NB4 (cell line): Measurements from ENCODE around the gene ZBTB7B.

Experiments
- TF ChIP-seq, protein P1 (sequence below): IDR thresholded peaks from one replicate; pipeline ENCODE4 v1.5.1; 2012; ENCODE audit warnings: low read depth, low read length
- TF ChIP-seq, protein P2 (sequence below): IDR thresholded peaks from 2 replicates; pipeline ENCODE4 v1.6.1; 2011; ENCODE audit warnings: low read depth, low read length

DNA sequence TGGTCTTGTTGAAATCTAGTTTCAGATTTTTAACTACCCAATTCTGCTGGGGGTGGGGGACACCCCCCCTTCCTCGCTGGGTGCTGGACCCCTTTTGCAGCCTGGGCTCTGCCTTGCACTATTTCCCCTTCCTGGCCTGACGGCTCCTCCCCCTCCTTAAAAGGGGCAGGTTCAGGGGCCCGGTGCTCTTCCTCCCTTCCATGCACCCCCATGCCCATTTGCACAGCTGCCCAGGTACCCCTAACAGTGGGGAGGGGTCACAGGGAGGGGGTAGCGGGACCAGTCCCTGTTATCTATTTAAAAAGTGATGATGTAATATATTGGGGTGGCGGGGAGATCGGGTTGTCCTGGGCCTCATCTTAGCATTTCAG lies 15.3 kb downstream of the ZBTB7B start:
- TF ChIP-seq, protein P1, sequence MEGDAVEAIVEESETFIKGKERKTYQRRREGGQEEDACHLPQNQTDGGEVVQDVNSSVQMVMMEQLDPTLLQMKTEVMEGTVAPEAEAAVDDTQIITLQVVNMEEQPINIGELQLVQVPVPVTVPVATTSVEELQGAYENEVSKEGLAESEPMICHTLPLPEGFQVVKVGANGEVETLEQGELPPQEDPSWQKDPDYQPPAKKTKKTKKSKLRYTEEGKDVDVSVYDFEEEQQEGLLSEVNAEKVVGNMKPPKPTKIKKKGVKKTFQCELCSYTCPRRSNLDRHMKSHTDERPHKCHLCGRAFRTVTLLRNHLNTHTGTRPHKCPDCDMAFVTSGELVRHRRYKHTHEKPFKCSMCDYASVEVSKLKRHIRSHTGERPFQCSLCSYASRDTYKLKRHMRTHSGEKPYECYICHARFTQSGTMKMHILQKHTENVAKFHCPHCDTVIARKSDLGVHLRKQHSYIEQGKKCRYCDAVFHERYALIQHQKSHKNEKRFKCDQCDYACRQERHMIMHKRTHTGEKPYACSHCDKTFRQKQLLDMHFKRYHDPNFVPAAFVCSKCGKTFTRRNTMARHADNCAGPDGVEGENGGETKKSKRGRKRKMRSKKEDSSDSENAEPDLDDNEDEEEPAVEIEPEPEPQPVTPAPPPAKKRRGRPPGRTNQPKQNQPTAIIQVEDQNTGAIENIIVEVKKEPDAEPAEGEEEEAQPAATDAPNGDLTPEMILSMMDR, result no peak
- TF ChIP-seq, protein P2, sequence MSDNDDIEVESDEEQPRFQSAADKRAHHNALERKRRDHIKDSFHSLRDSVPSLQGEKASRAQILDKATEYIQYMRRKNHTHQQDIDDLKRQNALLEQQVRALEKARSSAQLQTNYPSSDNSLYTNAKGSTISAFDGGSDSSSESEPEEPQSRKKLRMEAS, result no peak
